OCI-LY1 (cell line): ENCODE results near the gene RFTN1.

ENCODE experiments used
- H2AFZ ChIP-seq: fragments of 200-600 bp; sonication (generic), shearing (Covaris generic); 2 replicates; pipeline ENCODE4 v1.6.0; 2014; ENCODE audit warnings: antibody characterized with exemption, mild to moderate bottlenecking, low read length
- H3F3A ChIP-seq: fragments of 200-600 bp; sonication (generic), shearing (Covaris generic); 2 replicates; pipeline ENCODE4 v1.6.0; 2014; ENCODE audit warnings: mild to moderate bottlenecking, antibody characterized with exemption, low read length, moderate library complexity; ENCODE audit not compliant: insufficient read depth
- H3K27ac ChIP-seq: fragments of 200-600 bp; sonication (generic); 2 replicates; pipeline ENCODE4 v1.5.1; 2014; ENCODE audit warnings: low read length, mixed run types, mild to moderate bottlenecking, low read depth; ENCODE audit not compliant: poor library complexity, severe bottlenecking
- H3K27me3 ChIP-seq: fragments of 200-600 bp; sonication (generic); 2 replicates; pipeline ENCODE4 v1.6.0; 2014; ENCODE audit warnings: antibody characterized with exemption, mild to moderate bottlenecking, low read length, moderate library complexity; ENCODE audit not compliant: insufficient read depth
- H3K36me3 ChIP-seq: fragments of 200-600 bp; sonication (generic); 2 replicates; pipeline ENCODE4 v1.6.1; 2014; ENCODE audit warnings: mild to moderate bottlenecking, antibody characterized with exemption, low read length, moderate library complexity, mixed read lengths; ENCODE audit not compliant: insufficient read depth
- H3K4me1 ChIP-seq: fragments of 200-600 bp; sonication (generic); 2 replicates; pipeline ENCODE4 v1.5.1; 2014; ENCODE audit warnings: mild to moderate bottlenecking, low read length, moderate library complexity; ENCODE audit not compliant: insufficient read depth, severe bottlenecking
- H3K4me2 ChIP-seq: fragments of 200-600 bp; sonication (generic), shearing (Covaris generic); 2 replicates; pipeline ENCODE4 v1.6.1; 2014; ENCODE audit warnings: low read length
- H3K4me3 ChIP-seq: fragments of 200-600 bp; sonication (generic); 2 replicates; pipeline ENCODE4 v1.5.1; 2014; ENCODE audit warnings: low read length, low read depth, mild to moderate bottlenecking, mixed read lengths; ENCODE audit not compliant: poor library complexity, severe bottlenecking
- H3K79me2 ChIP-seq: fragments of 200-600 bp; shearing (Covaris generic); 2 replicates; pipeline ENCODE4 v1.6.1; 2016; ENCODE audit warnings: mixed run types, low read length, mixed read lengths; ENCODE audit not compliant: insufficient read depth
- H3K9ac ChIP-seq: fragments of 200-600 bp; sonication (generic), shearing (Covaris generic); 2 replicates; pipeline ENCODE4 v1.6.1; 2014; ENCODE audit warnings: mild to moderate bottlenecking, low read length, mixed read lengths
- H3K9me2 ChIP-seq: fragments of 200-600 bp; sonication (generic), shearing (Covaris generic); 2 replicates; pipeline ENCODE4 v1.6.1; 2014; ENCODE audit warnings: low read depth, mild to moderate bottlenecking, low read length, mixed read lengths
- H3K9me3 ChIP-seq: fragments of 200-600 bp; shearing (Covaris generic); 2 replicates; pipeline ENCODE4 v1.6.1; 2014; ENCODE audit warnings: low read length, mixed read lengths
- H4K20me1 ChIP-seq: fragments of 200-600 bp; sonication (generic), shearing (Covaris generic); 2 replicates; pipeline ENCODE4 v1.6.0; 2016; ENCODE audit warnings: mild to moderate bottlenecking, low read length; ENCODE audit not compliant: insufficient read depth
- CTCF ChIP-seq: fragments of 200-600 bp; sonication (generic), shearing (Covaris generic); IDR thresholded peaks from 2 replicates; pipeline ENCODE4 v1.5.1; 2017; ENCODE audit warnings: mild to moderate bottlenecking, antibody characterized with exemption, low read length, moderate library complexity, mixed read lengths
- EZH2 ChIP-seq: fragments of 200-600 bp; sonication (generic), shearing (Covaris generic); IDR thresholded peaks from 2 replicates; pipeline ENCODE4 v1.8.0; 2017; ENCODE audit warnings: borderline replicate concordance, mixed run types, mild to moderate bottlenecking, antibody characterized with exemption, low read length, moderate library complexity, mixed read lengths

Gene RFTN1

DNA sequence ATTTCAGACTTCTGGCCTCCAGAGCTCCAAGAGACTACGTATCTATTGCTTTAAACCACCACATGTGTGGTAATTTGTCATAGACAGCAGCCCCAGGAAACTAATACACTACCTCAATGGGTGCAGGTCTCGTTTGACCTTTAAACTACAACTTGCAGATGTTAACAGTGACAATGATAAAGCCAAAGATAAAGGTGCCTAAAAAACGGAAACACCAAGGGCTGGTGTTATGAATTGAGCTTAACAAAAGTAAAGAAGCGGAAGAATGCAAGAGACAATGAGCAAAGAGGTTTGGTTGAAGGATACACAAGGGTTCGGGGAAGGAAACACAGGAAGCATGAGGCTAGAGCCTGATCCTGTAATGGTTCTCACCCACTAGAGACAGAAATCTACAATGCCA, 50.8 kb downstream of the RFTN1 start:
- H4K20me1 ChIP-seq, result no peaks in the 10 kb centered on the region
- H3K4me3 ChIP-seq, result no peak overlapping the region
- peaks cover 86% of the 10 kb centered on the region for H3K36me3 ChIP-seq
- peak overlapping the region; percentile 18 for H3K9ac ChIP-seq
- H3K79me2 ChIP-seq, result peaks cover 97% of the 10 kb centered on the region
- H3K4me2 ChIP-seq, result peak overlapping the region; percentile 16
- H3K9me2 ChIP-seq, result no peaks in the 10 kb centered on the region
- peak overlapping the region; percentile 95 for H3K27ac ChIP-seq
- peaks cover 93% of the 10 kb centered on the region for H3K4me1 ChIP-seq
- H3K9me3 ChIP-seq, result no peaks in the 10 kb centered on the region
- no peak for TF ChIP-seq CTCF
- TF ChIP-seq EZH2, result no peak
- H3F3A ChIP-seq, result peaks cover 8% of the 10 kb centered on the region; the same call in 1 of the 2 replicates
- no peak overlapping the region for H2AFZ ChIP-seq
- H3K27me3 ChIP-seq, result no peaks in the 10 kb centered on the region

- H3K4me1 ChIP-seq, result peaks cover 93% of the 10 kb centered on the region
- H3K4me2 ChIP-seq, result peak overlapping the region; percentile 16; the same call in 1 of the 2 replicates
Observed at GRCh38 chr3:16461463-16462245, 51.8 kb downstream of the RFTN1 start.

DNA sequence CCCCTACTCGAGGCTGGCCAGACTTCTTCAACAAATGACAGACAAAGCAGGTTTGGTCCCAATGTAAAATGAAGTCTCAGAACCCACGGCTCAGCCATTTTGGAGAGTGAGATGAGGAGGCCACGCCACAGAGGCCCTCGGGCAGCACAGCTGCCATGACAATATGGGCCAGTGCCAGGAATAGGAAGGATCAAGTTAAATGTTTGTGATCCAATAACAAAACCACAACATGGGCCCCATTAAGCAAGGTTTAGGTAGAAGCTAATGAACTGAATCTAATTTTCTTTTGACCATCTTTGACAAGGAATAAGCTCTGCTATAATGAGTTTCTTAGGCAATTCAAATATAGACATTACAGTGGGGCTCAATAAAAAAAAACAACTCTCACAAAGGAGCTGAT, 52.6 kb downstream of the RFTN1 start:
- Histone ChIP-seq H3K27me3 (no peaks in the 10 kb centered on the region), H3F3A (peaks cover 8% of the 10 kb centered on the region; the same call in 1 of the 2 replicates), H3K27ac (peak overlapping the region; percentile 95), H3K4me1 (peaks cover 93% of the 10 kb centered on the region), H3K4me3 (no peak overlapping the region), H3K9me3 (no peaks in the 10 kb centered on the region), H4K20me1 (no peaks in the 10 kb centered on the region), H2AFZ (no peak overlapping the region), H3K9ac (no peak overlapping the region; the same call in 1 of the 2 replicates), H3K9me2 (no peaks in the 10 kb centered on the region), H3K36me3 (peaks cover 88% of the 10 kb centered on the region), H3K4me2 (peak overlapping the region; percentile 4; the same call in 1 of the 2 replicates), H3K79me2 (peaks cover 98% of the 10 kb centered on the region)
- TF ChIP-seq CTCF, result no peak
- no peak for TF ChIP-seq EZH2

More at GRCh38 chr3:16461463-16462245, 51.8 kb downstream of the RFTN1 start:
- TF ChIP-seq CTCF (no peak), EZH2 (no peak)
- Histone ChIP-seq H3K9ac (peak overlapping the region; percentile 18; the same call in 1 of the 2 replicates), H4K20me1 (no peaks in the 10 kb centered on the region), H3F3A (peaks cover 8% of the 10 kb centered on the region; the same call in 1 of the 2 replicates), H3K79me2 (peaks cover 98% of the 10 kb centered on the region), H3K27ac (peak overlapping the region; percentile 95), H3K4me3 (no peak overlapping the region), H3K9me3 (no peaks in the 10 kb centered on the region), H2AFZ (no peak overlapping the region), H3K27me3 (no peaks in the 10 kb centered on the region), H3K9me2 (no peaks in the 10 kb centered on the region), H3K36me3 (peaks cover 88% of the 10 kb centered on the region)
